ENCODE measurements around the gene ZFYVE21. TPM values are rescaled to one million over a fixed set of nuclear protein-coding genes. Genes with fewer than 3 reads are reported as not detected.

Gene ZFYVE21
- total RNA-seq, 1 donor from 2014 or later, result 76.1 TPM

- FAIRE-seq (peak; percentile 50), DNase-seq (ENCODE audit: low read depth) (no peak)
- no peak overlapping the region for H3K4me3 ChIP-seq (ENCODE audit: low read depth, low read length)
- peaks cover 35% of the 10 kb centered on the region for H3K36me3 ChIP-seq (ENCODE audit: control insufficient read depth, insufficient read depth, low read length)
- no peaks in the 10 kb centered on the region for H3K27me3 ChIP-seq (ENCODE audit: control insufficient read depth, insufficient read depth, low read length)
- TF ChIP-seq CTCF (IDR thresholded peaks at IDR 0.05; ENCODE audit: insufficient read depth, low read length, severe bottlenecking), result no peak
Observed at GRCh38 chr14:103740991-103741689, 25.5 kb downstream of the ZFYVE21 start.

- no peak overlapping the region for H3K4me3 ChIP-seq (ENCODE audit: low read depth, low read length)
- FAIRE-seq (no peak), DNase-seq (ENCODE audit: low read depth) (no peak)
- no peak for TF ChIP-seq CTCF (IDR thresholded peaks at IDR 0.05; ENCODE audit: insufficient read depth, low read length, severe bottlenecking)
- H3K27me3 ChIP-seq (ENCODE audit: control insufficient read depth, insufficient read depth, low read length), result no peaks in the 10 kb centered on the region
- peaks cover 38% of the 10 kb centered on the region for H3K36me3 ChIP-seq (ENCODE audit: control insufficient read depth, insufficient read depth, low read length)
Observed at GRCh38 chr14:103741876-103742275, 26.3 kb downstream of the ZFYVE21 start.

GRCh38 chr14:103742499-103743255, 27.1 kb downstream of the ZFYVE21 start:
- Histone ChIP-seq H3K27me3 (ENCODE audit: control insufficient read depth, insufficient read depth, low read length) (no peaks in the 10 kb centered on the region), H3K36me3 (ENCODE audit: control insufficient read depth, insufficient read depth, low read length) (peaks cover 35% of the 10 kb centered on the region), H3K4me3 (ENCODE audit: low read depth, low read length) (no peak overlapping the region)
- FAIRE-seq (no peak), DNase-seq (ENCODE audit: low read depth) (no peak)
- no peak for TF ChIP-seq CTCF (IDR thresholded peaks at IDR 0.05; ENCODE audit: insufficient read depth, low read length, severe bottlenecking)

DNA sequence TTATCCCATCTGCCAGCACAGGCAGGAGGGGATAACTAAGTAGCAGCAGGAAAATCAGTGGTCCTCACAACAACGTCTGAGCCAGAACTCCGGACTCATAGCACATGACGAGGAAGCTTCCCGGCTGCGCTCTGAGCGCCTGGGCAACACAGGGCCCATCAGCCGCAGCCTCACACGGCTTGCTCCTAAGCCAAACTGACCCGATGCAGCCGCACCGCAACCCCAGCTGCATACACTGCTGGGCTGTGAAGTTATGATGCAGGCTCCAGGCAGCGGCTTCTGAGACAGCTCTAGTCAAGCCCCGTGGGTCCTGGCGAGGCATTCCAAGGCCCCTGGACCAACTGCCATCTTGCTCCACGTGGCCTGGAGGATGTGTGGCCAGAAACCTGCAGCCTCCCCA, 28.1 kb downstream of the ZFYVE21 start:
- peaks cover 37% of the 10 kb centered on the region for H3K36me3 ChIP-seq (ENCODE audit: control insufficient read depth, insufficient read depth, low read length)
- no peaks in the 10 kb centered on the region for H3K27me3 ChIP-seq (ENCODE audit: control insufficient read depth, insufficient read depth, low read length)
- FAIRE-seq, result no peak
- DNase-seq (ENCODE audit: low read depth), result no peak
- no peak for TF ChIP-seq CTCF (IDR thresholded peaks at IDR 0.05; ENCODE audit: insufficient read depth, low read length, severe bottlenecking)
- H3K4me3 ChIP-seq (ENCODE audit: low read depth, low read length), result no peak overlapping the region

- Histone ChIP-seq H3K27me3 (ENCODE audit: control insufficient read depth, insufficient read depth, low read length) (no peaks in the 10 kb centered on the region), H3K36me3 (ENCODE audit: control insufficient read depth, insufficient read depth, low read length) (peaks cover 34% of the 10 kb centered on the region), H3K4me3 (ENCODE audit: low read depth, low read length) (no peak overlapping the region)
- DNase-seq (ENCODE audit: low read depth), result no peak
- no peak for TF ChIP-seq CTCF (IDR thresholded peaks at IDR 0.05; ENCODE audit: insufficient read depth, low read length, severe bottlenecking)
- FAIRE-seq, result no peak
Observed at GRCh38 chr14:103744621-103745395, 29.2 kb downstream of the ZFYVE21 start.
